Pons (tissue), 1 donor: ENCODE results near the gene GPR183.

ENCODE experiments used
- DNase-seq: peaks from one replicate; pipeline ENCODE4 v3.0.0-alpha.2; 2016; ENCODE audit warnings: low spot score

GPR183 gene

DNA sequence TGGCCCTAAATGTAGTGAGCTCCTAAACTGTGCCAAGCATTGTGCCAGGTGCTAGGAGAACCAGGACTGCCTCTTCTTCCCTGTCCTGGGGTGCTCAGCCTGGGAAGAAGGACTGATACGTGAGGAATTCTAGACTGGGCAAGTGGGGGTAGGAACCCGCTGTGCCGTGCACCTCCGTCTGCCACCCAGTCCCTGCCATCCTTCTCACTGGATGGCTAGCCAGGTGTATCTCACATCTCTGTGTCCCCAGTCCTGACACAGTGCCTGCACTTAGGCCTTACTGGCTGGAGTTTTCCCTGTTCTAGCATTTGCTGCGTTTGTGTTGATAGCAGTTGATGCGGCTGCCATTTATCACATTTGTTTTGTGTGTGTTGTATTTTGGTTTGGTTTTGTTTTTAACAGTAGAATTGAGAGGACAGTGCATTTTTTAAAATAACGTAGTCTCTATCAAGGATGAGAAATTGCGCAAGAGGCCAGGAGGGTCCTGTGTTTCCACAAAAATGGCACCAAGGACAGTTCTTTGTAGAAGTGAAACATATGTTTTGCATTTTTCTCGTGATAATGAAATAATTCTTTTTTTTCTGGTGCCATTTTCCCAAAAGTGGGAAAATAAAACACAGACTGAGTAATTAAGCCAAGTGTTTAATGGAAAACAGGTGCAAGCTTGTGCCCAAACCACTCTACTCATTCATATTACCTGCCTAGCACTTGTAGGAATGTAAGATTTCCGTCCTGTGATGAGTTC, 4.7 kb upstream of the GPR183 start:
- DNase-seq: no peak

- DNase-seq: no peak
These were observed 3.9 kb upstream of the GPR183 start for GRCh38 chr13:99311137-99311536.

- DNase-seq: no peak
These were observed 3.3 kb upstream of the GPR183 start for GRCh38 chr13:99310382-99311031.

GRCh38 chr13:99308471-99309087, 1.4 kb upstream of the GPR183 start:
- no peak for DNase-seq

DNA sequence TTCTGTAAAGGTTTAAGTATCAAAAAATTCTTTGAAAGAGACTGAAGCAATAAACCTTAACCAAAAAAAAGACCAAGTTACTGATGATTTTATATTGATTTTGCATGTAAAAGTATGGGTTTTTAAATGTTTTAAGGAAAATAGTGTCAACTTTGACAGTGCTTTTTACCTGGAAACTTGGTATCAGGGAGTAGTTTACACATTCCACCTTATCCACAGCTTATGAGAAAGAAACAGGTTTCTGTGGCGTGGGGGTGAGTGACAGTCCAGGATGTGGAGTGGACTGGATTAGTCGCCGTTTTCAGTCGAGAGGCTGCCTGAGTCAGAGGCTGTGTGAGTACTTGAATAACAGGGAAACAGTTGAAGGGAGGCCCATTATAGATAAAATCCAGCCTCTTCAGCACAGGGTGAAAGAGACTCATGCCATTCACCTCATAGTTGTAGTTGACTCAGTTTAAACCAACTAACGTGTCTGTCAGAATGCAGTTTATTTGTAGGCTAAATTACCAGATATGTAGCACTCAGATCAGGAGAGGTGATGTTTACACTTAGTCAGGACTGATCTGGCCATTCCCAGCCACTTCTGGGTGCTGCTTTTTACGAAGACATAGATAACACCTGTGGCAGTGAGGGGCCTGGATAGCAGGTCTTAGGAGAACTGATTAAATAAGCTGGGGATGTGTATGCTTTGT, 595 bp upstream of the GPR183 start:
- DNase-seq: no peak

DNA sequence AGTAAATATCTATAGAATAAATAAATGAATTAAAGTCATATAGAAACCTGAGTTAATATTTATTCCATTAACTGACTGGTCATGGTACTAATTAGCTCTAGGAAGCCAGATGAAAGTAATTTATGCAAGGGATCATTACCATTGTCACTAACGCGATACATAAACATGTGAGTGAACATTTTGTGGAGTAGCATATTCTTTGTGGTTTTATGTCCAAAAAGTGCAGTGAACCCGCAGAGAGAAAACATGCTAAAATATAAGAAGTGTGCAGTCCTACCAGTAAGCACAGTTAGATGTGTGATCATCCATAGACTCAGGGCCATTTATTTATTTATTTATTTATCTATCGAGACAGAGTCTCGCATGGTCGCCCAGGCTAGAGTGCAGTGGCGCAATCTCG, 1.6 kb downstream of the GPR183 start:
- no peak for DNase-seq

GRCh38 chr13:99305158-99305557, 2.0 kb downstream of the GPR183 start:
- no peak for DNase-seq

DNA sequence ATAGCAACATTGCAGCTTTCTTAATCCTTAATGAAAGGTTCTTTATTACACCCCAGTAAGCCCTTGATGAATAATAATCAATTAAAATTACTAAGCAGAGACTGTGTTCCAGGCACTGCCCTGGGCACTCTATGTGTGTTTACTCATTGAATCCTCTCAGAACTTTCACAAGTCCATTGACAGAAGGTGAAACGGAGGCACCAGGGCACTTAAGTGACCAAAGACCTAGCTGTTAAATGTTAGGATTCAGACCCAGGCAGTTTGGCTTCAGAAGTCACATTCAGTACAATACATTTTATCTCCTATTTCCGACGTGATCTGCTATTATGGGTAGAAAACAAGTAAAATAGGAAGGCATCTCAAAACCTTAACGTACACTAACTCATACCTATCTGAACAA, 2.7 kb downstream of the GPR183 start:
- no peak for DNase-seq

GRCh38 chr13:99303863-99304521, 3.2 kb downstream of the GPR183 start:
- no peak for DNase-seq

DNA sequence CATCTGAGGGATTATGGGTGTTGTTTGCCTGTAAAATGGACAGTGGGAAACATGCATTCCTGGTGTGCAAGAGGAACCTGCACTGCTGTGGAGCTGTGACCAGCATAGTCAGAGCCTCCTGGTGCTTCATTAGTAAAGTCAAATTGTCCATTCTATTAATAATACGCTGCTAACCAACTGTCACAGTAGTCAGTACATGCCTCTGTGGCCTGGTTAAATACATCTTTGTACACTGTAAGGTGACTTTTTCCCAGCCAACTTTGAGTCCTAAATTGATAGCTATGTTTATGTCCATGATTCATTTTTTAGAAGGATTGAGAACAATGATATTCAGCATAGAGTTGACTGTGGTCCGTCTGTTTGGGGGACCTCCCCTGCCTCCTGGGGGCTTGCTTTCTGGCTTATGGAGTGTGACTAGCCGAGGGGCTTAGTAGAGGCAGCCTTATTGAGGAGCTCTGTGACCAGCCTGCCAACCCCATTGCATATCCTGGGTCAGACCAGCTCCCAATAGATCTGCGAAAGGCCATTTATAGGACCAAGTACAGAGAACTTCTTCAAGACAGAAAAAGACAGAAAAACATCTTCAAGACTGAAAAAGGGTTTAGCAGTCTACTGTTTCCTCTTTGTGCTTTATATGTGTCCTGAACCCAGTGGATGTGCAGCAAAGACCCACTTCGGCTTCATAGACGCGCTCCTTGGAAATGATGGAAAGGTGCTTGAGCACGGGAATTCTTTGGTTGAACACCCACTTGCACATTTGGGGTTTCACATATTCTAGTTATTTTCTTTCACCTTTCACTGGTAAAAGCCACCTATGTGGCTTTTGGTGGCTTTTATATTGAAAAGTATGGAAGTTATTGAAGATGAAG, 4.3 kb downstream of the GPR183 start:
- no peak for DNase-seq

- no peak for DNase-seq
These were observed 5.1 kb downstream of the GPR183 start for GRCh38 chr13:99301913-99302636.

DNA sequence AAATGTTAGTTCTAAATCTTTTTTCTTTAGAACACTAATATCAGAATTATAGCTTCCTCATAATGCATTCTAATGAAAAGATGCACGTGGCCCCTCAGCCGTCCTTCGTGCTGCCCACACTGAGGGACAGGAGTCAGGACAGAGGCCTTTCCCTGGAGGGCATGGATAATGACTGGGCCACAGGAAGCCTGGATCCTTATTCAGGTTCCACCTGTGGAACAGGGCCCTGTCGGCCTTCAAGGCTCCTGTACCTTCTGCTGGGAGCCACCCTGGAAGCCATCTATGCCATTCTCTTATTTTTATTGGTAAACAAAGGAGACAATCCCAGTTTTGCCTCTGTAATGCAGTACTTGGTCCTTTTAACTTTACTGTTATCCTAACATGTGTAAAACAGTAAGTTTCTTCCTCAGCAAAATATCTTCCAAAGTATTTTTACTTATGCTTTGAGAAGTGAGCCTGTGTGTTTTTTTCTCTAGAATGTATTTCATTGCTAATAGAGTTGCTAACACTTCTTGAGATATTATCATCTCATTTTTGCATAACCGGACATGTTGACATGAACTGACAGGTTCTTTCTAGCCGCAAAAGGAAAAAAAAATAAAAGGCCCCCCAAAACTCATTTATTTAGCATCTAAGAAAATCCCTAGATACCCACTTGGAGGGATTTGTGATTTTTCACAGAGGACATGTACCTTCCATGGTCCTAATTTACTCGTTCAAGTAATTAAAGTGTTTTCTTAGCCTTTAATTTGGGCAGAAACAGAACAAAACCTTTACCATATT, 6.0 kb downstream of the GPR183 start:
- DNase-seq: no peak

- DNase-seq: no peak
These were observed 7.3 kb downstream of the GPR183 start for GRCh38 chr13:99299920-99300341.

- DNase-seq: no peak
These were observed 7.8 kb downstream of the GPR183 start for GRCh38 chr13:99299256-99299919.

GRCh38 chr13:99298056-99298455, 9.1 kb downstream of the GPR183 start:
- no peak for DNase-seq

DNA sequence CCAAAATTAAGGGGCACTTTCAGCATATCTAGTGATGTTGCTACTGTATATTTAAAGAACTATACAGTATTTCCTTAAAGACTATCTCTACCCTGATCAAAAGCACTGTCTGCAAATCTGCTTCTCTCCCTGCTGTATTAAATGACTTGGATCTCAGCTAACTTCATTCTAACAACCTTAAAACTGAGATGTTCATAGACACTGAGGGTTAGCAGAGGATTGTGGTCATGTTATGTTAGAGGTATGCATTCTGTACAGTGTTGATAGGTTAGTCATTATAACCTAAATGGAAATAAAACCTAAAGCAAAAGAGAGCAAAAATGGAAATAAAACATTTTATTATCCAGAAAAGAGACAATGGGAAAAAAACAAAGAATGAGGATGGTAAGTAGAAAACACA, 9.9 kb downstream of the GPR183 start:
- DNase-seq: no peak

DNA sequence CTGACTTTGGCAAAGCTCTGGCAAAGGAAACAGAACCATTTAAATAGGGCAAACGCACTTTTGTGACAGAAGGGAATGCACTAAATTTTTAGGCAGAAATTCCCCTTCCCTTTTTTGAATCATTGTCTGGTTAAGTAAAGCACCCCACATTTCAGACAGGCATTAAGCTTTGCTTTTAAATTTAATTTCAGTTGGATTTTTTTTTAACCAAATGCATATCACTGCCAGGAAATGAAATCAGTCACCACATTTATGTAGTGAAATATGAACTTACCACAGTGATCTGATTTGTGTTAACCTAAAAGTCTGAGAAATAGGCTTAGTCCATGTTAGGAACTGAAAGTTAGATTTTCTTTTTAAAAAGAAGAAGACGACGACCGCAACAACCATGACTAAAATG, 10.8 kb downstream of the GPR183 start:
- peak; percentile 51 for DNase-seq

DNA sequence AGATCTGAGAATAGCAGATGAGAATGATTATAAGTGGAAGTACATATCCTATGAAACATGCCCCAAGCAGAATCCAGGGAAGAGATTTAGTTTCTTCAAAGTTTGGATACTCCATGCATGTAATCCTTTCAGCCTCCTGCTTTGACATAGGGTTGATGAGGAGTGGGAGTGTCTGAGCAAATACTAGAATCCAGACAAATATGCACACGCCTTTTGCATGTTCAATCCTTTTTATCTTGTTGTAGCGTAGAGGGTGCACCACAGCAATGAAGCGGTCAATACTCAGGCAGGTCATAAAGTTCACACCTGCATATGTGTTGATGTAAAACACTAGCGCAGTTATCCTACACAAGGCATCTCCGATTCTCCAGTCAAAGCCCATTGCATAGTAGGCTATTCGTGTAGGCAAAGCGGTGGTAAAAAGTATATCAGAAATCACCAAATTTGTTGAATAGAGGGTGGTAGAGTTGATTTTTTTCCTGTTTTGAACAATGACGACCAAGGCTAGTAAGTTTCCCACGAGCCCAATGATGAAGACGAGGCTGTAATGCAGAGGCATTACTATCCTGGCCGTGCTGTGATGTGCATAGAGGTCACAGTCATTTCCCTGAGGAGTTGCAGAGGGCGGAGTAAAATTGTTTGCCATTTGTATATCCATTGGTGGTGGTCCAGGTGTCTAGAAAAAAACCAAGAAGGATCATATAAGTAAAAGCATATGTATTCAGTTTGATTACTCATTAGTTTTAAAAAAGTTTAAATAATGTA, 11.5 kb downstream of the GPR183 start:
- no peak for DNase-seq
